ENCODE data around the gene CRACR2A.

CRACR2A gene, protein sequence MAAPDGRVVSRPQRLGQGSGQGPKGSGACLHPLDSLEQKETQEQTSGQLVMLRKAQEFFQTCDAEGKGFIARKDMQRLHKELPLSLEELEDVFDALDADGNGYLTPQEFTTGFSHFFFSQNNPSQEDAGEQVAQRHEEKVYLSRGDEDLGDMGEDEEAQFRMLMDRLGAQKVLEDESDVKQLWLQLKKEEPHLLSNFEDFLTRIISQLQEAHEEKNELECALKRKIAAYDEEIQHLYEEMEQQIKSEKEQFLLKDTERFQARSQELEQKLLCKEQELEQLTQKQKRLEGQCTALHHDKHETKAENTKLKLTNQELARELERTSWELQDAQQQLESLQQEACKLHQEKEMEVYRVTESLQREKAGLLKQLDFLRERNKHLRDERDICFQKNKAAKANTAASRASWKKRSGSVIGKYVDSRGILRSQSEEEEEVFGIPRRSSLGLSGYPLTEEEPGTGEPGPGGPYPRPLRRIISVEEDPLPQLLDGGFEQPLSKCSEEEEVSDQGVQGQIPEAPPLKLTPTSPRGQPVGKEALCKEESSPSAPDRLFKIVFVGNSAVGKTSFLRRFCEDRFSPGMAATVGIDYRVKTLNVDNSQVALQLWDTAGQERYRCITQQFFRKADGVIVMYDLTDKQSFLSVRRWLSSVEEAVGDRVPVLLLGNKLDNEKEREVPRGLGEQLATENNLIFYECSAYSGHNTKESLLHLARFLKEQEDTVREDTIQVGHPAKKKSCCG

DNA sequence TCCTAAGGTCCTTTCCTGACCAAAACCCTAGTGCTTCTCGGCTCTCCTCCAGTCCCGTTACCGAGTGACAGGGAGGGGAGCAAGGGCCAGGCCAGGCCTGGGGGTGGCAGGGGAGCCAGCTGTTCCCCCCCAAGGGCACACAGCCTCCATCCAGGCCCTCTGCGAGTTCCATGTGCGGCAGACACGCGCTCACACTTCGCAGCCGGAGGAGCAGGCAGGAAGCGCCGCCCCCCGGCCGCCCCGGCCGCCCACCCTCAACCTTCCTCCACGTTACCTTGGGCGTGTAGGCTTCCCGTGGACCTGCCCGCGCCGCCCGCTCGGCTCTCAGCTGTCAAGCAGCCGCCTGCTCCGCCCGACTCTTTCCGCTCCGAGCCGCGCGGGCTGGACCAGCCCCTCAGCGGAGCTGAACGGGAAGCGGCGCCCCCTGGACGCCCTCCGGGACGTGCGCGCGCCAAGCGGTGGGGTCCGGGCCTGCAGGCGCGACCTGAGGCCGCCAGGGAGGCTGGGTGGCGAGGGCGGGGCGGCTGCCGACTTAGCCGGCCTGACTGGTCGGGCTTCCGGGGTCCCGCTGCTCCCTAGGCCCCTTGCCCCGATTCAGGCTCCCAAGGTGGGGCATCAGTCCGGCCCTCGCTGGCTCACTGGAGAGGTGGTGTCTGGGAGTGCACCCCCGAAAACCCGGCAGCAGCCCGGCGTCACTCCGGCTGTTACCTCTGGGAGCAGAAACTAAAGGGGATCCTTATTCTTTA lies at the start of gene CRACR2A:
CRACR2A (minus strand) TSS at position 369 of the 746 bp plus-strand sequence. CDS start 56,110 bp downstream, outside the sequence.
- peak; percentile 71 for DNase-seq (ENCODE audit: low read depth)

DNA sequence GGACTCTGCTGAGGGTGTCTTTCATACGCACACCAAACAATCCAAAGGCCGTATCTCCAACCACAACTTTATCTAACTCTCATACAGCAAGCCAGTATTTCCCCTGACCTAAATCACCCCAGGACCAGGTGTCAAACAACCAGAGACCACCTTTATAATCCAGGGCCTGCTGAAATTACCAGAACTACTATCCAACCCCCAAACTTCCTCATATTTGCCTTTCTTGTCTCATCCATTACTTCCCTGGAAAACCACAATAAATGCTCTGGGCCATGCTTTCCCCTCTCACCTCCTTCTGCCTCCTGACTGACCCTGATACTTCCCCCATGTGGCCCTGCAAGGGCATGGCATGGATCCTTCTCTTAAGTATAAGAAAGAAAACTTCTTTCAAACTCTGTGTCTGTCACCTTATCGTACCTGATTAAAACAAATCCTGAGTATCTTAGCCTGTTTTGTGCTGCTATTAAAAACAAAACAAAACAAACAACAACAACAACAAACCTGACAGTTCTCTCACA lies 44.7 kb upstream of the CRACR2A start:
- DNase-seq (ENCODE audit: low read depth) = no peak

DNA sequence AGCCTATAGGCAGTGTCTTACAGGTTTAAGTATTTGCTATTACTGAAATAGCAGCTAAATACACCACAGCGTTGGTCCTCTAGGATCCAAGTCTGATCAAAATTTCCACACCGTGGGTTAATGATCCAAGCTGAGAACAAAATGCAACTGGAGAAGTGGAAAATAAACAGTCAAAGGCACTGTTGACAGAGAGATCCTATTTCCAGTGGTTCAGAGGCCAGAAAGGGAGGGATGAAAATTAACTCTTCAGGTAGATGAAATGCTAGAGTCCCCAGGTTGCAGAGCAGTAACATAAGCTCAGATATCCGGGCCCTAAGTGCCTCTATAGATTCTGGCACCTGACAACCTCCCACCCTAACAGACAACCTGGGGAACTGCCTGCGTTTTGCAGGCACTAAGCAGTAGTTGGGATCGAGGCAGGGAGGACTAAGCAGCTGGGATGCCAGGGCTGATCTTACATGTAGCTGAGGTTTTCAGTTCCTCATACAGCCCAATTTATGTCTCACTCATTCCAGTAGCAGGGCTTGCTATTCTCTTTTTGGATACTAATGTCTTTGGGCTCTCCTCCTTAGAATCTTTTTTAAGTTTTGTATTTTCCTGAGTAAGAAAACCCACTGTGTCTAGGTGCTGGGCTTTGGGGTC lies 42.7 kb upstream of the CRACR2A start:
- no peak for DNase-seq (ENCODE audit: low read depth)

DNA sequence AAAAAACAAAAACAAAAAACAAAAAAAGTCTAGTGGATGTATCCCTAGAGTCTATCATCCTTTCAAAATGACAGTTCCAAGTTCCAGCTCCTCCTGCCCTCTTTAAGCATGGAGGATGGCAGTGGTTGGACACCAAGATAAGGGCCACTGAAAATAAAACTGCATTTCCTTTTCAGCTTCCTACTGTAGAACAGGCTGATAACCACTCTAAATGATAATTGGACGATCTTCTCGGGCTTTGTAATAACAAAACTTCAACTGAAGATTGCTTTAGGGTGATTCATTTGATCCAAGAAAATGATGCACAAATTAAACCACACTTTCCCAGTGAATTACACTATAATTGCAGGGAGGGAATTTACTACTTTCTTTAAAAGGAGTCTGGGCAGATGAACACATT lies 42.2 kb upstream of the CRACR2A start:
- peak; percentile 45 for DNase-seq (ENCODE audit: low read depth)

DNA sequence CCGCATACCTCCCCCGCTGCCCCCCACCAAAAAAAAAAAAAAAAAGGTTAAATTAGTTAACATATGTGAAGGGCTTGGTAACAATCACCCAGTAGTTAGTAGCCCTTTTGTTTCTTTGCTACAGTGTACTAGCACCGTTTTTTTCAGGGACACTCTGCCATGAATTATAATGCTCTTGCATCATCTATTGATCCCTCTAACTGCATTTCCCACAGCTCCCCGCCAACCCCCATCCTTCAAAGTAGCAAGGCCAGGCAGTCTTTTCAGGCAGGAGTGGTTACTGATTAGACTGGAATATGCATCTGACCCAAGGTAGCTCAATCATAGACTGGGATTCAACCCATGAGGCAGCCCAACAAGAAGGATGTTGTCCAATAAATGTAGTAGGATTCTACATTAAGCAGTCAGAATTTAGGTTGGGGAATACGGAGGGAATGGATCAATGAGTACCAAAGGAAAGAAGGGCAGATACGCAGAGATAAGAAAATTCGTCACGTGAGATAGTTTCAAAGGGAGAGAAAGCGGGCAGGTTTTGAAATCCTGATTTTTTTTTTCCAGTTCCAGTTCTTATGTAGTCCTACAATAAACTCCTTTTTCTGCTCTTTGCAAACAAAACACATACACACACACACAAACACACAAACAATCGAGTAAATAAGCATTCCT lies 39.8 kb upstream of the CRACR2A start:
- no peak for DNase-seq (ENCODE audit: low read depth)

DNA sequence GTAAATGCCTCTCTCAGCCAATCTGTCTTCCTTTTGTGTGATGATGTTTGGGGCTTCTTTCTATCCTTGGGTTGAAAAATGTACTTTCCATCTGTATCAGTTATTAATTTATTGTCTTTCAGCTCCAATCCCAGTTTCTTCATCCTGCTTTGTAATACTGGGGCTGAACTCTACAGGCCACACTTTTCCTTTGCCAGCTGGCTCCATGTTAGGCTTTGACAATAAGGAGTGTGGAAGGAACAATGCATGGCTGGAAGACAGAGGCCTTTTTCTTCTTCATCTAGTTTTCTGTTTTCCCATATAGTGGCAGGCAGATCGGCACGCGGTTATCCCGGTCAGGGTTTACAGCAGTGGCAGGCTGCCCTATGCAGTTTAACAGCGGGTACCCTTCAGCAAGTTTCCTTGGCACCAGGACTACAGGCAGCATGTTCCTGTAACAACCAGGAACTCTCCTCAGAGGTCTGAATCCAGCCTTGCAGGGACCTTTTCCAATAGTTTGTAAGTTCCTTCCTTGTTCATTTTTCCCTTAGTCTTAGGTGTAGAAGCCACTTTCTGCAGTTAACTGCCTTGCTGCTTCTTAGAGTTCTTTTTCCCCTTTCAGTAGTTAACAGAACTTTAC lies 38.5 kb upstream of the CRACR2A start:
- no peak for DNase-seq (ENCODE audit: low read depth)

DNA sequence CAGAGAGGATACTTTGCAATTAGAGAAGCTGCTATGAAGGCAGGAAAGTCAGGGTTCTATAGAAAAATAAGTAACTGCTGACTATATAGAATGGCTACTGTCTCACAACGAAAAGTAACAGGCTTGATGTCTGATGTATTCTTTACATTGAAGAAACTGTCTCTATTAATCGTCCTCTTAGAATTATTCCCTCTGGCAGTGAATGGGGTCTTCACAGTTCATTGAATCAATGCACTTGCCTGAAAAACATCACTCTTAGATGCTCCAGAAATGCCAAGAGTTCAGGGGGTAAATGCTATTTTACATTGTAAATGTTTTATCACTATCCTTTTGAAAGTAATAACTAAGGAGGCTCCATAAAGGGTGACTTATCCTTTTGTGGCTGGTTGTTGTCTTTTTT lies 37.7 kb upstream of the CRACR2A start:
- DNase-seq (ENCODE audit: low read depth) = no peak

DNA sequence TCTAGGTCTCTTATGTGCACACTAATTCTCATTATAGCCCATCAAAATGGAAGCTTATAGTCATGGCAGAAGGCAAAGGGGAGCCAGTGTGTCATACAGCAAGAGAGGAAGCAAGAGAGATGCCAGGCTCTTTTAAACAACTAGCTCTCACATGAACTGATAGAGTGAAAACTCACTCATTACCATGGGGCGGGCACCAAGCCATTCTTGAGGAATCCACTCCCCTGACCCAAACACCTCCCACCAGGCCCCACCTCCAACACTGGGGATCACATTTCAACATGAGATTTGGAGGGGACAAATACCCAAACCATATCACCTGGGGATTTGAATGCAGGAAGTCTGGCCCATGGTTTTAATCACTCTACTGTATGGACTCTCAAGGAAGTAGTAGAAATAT lies 36.9 kb upstream of the CRACR2A start:
- no peak for DNase-seq (ENCODE audit: low read depth)

DNA sequence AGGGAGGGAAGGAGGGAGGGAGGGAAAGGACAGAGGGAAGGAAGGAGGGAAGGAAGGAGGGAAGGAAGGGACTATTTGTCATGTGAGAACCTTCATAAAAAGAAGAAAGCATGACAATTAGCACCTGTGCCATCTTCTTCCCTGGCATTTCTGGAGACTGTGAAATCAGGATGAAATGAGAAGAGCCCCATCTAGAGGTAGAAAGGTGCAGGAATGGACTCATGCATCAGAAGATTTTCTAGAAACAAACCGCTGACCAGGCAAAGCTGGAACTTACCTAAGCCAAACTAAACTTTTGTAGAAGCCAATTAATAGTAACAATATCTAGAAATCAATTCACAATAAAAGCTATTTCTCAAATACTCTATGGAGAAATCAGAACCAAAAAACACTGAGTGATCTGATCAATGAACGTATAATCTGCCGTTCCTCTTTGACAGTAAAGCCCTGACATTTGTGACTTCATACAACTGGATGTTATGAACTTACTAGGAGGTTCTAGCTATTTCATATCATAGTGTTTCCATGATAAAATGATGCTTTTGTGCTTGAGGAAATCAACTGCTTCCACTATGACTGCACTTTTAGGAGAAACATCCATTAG lies 24.4 kb upstream of the CRACR2A start:
- peak; percentile 52 for DNase-seq (ENCODE audit: low read depth)

DNA sequence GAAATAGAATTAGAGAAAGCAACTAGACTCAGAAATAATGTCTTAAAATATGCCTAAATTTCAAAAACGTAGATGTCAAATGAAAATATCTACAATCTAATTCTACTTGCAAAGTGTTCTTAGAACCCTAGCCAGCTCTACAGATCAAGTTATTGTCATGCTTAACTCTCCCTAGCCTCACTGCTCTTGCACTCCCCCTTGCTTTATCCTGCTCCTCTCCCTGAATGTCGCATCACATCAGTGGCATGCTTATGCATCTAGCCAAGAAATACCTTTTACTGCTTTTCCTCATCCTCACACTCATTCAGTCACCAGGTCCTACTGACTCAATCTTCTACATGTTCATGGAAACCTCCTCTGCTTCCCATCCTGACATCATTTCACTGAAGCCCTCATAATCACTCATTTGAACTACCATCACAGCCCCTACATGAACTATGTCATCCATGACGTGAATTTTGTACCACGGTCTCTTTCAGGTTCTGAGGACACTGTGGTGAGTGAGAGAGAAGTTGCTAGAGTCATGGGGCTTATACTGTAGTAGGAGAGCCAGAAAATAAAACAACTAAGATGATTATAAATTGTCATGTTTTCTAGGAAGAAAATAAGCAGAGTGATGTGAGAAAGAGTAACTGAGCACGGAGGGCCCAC lies 22.6 kb upstream of the CRACR2A start:
- DNase-seq (ENCODE audit: low read depth) = no peak

DNA sequence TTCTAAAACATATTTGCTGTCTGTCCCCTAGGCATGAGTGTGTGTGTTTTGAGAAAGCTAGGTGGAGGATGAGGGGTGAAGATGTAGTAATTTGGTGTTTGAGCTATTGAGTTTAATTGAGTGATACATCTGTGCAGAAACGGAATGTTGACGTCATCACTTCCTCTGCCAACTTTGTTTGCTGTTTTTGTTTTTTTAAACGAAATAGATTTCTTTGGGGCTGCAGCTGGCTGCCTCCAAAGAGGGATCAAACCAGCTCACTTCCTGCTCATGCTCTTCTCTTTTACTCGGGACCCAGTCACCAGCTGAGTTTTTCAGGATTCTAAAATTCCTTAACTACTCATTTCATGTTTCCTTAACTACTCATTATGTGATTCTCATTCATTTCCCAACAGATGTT lies 19.5 kb upstream of the CRACR2A start:
- peak; percentile 20 for DNase-seq (ENCODE audit: low read depth)

DNA sequence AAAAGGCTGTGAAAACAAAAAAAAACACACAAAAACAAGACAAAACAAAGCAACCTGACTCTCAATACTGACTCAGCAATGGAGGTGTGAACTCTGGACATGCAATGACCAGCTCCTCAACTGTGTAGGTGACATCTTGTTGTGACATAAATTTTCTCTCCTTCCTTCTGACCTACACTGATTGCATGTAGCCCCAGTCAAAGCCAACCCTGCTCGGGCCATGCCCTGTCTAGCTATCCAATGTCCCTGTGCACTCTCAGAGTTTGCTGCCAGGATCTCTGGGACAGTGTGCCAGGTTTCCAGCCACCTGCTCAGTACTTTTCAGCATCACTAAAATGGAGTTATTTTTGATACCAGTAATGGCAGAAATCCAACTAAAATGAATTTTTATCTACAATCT lies 18.9 kb upstream of the CRACR2A start:
- no peak for DNase-seq (ENCODE audit: low read depth)

DNA sequence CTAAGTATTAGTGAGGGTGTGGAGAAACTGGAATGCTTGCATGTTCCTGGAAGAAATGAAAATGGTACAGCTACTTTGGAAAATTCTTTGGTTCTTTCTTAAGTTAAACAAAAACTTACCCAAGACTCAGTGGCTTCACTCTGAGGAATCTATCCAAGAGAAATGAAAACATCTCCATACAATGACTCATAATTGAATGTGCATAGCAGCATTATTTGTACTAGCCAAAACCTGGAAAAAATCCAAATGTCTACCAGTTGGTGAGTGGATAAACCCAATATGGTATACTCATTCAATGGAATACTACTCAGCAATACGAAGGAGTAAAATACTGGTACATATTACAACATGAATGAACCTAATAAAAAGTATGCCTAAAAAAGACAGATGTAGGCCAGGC lies 18.0 kb upstream of the CRACR2A start:
- DNase-seq (ENCODE audit: low read depth) = peak; percentile 83

DNA sequence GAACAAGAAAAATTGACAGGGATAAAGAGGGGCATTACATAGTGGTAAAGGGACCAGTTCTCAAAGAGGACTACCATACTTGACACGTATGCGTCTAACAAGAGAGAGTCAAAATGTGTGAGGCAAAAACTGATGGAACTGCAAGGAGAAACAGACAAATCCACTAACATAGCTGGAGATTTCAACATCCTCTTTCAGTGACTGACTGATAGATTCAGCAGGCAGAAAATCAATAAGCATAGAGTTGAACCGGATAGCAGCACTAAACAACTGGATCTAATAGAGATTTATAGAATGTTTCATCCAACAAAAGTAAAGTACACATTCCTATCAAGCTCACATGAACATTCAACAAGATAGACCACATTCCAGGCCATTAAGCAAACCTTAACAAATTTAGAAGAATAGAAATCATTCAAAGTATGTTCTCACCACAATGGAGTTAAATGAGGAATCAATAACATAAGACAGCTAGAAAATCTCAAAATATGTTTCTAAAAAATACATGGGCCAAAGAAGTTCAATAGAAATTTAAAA lies 16.1 kb upstream of the CRACR2A start:
- no peak for DNase-seq (ENCODE audit: low read depth)

DNA sequence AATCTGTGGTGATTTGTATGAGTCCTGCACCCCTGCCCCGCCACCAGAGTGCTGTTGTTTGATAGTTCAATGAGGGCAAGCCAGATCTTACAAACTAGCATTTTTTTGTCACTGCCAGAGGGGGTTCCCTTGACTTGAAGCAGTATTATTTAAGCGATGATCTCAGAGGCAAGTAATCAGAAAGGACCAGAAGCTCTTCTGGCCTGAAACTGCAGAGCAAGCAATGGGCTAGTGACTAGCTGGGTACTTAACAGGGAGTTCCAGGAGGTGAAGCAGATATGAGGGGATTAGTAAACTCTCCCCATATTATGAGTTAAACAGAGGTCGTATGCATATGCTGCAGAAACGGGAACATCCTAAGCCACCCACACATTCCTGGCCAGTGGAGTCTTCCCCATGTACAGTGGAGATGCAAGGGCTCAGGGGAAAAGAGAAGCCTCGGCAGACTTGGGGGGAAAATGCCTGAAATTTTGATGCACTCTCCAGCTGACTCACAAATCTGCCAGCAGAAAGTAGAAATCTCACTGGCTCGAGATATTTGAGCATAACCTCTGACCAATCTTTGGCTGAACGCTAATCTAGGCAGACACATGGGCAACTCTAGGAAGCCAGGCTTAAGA lies 8.3 kb upstream of the CRACR2A start:
- DNase-seq (ENCODE audit: low read depth) = peak; percentile 58

DNA sequence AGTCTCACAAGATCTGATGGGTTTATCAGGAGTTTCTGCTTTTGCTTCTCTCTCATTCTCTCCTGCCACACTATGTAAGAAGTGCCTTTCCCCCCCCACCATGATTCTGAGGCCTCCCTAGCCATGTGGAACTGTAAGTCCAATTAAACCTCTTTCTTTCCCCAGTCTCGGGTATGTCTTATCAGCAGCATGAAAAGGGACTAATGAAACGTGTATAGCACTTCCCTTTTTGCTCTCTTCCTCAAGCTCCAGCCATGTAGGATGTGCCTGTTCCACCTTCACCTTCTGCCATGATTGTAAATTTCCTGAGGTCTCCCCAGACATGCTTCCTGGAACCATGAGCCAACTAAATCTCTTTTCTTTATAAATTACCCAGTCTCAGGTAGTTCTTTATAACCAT lies 7.0 kb upstream of the CRACR2A start:
- no peak for DNase-seq (ENCODE audit: low read depth)

DNA sequence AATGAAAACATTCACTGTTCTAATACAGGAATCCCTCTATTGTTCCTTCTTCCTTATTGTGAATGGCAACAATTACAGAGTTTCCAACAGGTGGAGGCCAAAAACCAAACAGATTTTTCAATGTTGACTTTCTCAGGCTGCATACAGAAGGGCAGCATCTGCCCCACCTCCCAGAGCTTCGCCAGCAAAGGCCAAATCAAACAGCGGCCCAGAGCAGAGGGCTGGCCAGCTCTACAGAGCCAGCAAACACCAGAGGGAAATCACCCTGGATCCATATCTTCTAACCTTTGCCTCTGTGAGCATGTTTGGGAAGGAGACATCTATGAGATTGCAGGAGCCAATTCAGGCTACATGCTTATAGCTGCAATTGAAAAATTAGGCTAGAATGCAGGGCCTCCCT lies 4.4 kb upstream of the CRACR2A start:
- no peak for DNase-seq (ENCODE audit: low read depth)

DNA sequence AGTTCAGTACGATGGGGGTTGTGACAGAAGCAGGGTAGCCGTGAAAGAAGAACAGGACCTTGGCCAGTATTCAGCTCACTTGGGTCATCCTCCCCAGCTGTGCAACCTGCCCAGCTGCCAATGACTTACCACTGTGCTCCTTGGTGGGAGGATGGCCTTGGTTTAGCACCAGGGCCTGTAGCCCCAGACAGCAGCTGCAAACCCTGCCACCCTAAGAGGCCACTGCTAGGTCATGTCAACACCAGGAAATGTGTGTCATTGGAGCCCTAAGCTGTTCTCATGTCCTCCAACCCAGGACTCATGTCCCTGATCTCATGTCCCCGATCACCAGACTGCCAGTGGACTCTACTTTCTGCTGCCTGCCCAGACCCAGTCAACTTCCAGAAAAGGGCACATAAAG lies 3.0 kb upstream of the CRACR2A start:
- DNase-seq (ENCODE audit: low read depth) = no peak

DNA sequence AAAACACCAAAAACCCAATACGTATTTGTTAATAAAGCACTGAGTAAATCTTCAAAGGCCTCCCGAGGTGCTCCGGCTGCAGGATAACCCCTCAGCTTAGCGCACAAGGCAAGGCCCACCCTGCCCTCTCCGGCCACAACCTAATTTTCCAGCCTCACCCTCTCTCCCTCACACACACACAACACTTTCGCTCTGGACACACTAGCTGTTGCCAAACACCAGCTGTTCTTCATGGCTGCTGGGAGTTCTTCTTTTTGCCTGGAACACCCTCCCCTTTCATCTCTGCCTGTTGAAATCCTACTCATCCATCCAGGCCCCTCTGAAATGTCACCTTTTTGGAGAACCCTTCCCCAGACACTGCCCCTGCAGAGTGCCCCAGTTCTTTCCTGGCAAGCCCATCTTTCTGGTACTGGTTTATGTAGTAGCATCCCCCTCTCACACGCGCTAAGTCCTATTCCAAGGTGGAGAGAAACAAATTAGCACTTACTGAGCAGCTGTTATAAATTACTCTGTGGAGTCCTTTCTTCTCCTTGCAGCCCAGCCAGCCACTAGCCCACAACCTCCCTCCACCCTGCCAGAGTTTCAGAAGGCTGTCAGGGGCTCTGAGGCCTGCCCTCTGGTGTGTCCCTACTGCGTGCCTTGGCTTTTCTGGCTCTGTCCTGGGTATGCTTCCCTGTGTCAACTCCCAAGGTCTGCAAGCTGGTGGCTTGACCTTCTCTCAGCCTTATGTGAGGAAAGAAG lies 805 bp upstream of the CRACR2A start:
- no peak for DNase-seq (ENCODE audit: low read depth)
